D721Med (cell line): ENCODE measurements around the gene CKAP5.
A peak's percentile ranks its signal among the peaks of the same experiment; 100 is the strongest.

Experiments
- DNase-seq: peaks from one replicate; pipeline ENCODE4 v3.0.0; 2011; ENCODE audit warnings: low spot score; ENCODE audit not compliant: insufficient read length
- FAIRE-seq: peaks from 2 replicates; lab custom pipeline; 2011; peaks lifted over from hg19 to GRCh38; lab: Jason Lieb, UNC
- TF ChIP-seq, protein P1 (sequence below): IDR thresholded peaks from 2 replicates; pipeline ENCODE4 v1.5.1; 2012; ENCODE audit warnings: mild to moderate bottlenecking, control low read depth; ENCODE audit not compliant: insufficient read depth; ENCODE audit errors: missing control alignments

Gene CKAP5

DNA sequence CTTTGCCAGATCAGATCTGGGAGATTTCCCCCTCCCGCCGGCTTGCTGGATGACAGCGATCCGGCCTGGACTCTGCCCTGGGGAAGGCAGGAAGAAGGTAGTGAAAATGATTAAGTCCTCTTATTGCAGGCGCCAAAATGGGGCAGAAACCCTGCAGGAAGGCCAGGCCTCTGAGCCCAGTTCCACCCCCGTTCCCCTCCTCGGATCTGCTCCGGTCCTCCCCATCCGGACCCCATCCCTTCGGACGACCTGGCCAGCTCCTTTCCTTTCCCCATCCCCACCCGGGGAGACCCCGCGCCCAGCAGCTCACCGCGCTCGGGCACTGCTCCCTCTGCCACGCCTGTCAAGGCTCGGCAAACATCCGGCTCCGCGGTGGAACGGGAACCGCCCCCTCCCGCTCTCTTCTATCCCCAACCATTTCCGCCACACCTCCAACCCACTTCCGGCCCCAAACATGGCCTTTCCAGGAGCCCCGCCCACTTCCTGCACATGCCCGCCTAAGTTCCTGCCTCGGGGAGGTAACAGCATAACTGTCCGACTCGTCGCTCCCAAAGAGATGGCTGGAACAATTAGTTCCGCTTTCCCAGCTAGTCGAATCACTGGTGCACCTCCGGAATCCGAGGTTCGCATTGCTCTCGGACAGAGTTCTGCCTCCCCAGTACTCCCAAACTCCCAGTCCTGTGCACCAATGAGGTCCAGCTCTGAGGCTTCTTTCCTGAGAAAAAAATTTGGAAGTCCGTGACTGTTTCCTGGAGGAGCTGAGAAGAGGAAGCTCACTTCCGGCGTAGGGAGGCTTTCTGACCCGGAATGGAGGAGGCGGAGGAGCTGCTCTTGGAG, 145.6 kb downstream of the CKAP5 start, which contains the start of the genes ARHGAP1 and ZNF408:
ARHGAP1 (minus strand) TSS at position 379 of the 837 bp plus-strand sequence. CDS start 4,512 bp downstream, outside the sequence.
ZNF408 (plus strand) TSS at position 791 of the 837 bp plus-strand sequence; CDS start at position 808, 17 bp downstream.
- peak; percentile 84 for DNase-seq
- TF ChIP-seq, protein P1, sequence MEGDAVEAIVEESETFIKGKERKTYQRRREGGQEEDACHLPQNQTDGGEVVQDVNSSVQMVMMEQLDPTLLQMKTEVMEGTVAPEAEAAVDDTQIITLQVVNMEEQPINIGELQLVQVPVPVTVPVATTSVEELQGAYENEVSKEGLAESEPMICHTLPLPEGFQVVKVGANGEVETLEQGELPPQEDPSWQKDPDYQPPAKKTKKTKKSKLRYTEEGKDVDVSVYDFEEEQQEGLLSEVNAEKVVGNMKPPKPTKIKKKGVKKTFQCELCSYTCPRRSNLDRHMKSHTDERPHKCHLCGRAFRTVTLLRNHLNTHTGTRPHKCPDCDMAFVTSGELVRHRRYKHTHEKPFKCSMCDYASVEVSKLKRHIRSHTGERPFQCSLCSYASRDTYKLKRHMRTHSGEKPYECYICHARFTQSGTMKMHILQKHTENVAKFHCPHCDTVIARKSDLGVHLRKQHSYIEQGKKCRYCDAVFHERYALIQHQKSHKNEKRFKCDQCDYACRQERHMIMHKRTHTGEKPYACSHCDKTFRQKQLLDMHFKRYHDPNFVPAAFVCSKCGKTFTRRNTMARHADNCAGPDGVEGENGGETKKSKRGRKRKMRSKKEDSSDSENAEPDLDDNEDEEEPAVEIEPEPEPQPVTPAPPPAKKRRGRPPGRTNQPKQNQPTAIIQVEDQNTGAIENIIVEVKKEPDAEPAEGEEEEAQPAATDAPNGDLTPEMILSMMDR: no peak
- FAIRE-seq: no peak

DNA sequence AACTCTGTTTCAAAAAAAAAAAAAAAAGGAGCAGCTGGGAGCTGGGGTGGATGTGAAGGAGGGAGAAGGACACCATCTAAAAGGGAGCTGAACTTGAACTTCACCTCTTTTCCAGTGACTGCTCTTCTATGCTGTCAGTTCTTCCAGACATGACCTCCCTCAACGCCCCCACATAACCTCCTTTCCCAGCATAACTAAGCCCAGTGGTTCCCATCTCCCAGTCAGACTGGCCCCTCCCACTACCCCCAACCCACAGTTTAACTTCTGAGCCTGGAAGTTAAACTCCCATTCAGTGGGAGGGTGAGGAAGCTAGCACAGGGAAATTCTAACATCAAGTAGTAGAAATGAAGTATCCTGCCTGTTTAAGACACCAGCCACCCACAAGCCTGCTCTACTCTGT, 147.5 kb downstream of the CKAP5 start:
- TF ChIP-seq, protein P1: no peak
- DNase-seq (no peak), FAIRE-seq (no peak)

DNA sequence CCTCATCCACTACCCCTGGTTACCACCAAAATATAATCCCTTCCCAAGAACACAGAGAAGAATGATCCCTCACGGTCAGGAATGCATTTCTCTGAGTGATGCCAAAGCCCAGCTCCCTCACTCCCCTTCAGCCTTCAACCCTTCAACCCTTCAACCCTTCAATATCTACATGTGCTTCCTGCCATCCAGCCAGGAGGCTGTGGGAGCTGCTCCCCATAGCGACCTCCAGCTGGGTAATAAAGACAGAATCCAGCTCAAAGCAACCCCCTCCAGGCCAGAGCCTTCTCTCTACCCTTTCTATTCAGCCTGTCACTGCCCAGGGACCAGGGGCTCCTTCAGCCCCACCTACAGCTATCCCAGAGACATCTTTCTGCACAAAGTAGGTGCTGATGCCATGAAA, 148.4 kb downstream of the CKAP5 start:
- FAIRE-seq (no peak), DNase-seq (no peak)
- TF ChIP-seq, protein P1: no peak

DNA sequence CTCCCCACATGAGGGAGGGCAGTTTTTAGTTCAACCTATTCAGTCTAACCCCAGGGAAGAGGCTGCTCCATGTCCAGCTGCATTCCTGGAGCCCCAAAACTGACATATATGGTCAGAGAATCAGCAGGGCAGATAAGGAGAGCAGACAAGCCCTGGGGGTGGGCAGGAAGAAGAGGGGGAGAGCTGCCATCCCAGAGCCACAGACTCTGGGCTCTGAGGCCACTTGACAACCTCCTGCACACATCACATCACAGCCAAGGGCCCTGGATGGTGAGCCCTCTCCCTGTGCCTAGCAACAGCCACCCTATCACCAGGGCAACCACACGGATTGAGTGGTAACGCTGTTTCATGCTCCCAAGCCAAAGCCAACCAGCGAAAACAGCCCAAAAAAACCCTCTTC, 148.8 kb downstream of the CKAP5 start:
- DNase-seq (no peak), FAIRE-seq (no peak)
- TF ChIP-seq, protein P1: no peak

DNA sequence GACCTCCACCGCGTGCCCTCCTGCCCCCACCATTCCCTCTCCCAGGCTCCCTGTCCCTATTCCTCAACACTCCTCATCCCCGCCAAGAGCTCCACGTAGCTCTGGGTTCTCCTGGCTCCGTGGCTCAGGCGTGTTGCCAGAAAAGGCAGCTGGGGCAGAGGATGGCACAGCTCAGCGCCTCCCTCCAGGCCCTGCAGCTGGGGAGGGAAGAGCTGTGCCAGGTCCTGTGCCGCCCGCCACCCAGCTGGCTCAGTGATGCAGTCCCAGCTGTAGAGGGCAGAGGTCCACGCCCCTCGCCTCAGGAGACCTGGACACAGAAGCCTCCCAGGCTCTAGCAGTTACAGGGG, 149.9 kb downstream of the CKAP5 start:
- TF ChIP-seq, protein P1: no peak
- FAIRE-seq: no peak
- DNase-seq: no peak

DNA sequence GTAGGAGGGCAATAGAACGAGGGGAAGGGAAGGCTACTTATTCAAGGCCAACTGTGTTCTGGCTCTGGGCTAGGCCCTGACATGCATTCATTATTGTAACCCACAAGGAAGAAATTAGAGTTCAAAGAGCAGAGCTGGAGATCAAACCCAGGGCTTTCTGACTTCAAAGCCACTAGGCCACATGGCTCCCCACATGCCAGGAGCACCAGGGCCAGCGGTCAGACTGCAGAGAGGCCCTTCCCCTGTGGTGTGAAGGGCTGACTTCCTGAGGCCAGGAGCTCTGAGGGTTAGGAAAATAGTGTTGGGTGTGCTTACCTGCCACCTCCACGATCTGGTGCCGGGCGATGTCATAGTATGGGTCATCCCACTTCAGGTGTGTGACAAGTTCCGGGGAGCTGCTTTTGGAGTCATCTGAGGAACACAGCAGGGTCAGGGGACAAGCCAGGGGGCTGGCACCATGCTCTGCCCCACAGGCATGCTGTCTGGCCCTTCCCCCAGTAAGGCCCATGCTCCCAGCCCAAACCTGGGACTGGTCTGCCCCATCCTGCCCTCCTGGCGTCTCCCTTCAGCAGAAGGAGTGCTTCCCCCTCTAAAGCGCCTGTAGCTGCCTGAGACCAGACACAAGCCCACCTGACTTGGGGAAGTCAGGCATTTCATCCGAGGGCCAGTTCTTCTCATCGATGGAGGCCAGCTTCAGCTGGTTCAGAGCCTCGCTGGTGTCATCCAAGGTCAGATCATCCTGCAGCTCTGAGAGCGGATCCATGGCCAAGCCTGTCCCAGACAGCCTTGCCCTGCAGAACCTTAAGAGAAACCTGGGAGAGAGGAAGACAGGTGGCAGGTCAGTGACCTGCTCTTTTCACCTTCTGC, 150.5 kb downstream of the CKAP5 start:
- TF ChIP-seq, protein P1: no peak
- FAIRE-seq: no peak
- no peak for DNase-seq

DNA sequence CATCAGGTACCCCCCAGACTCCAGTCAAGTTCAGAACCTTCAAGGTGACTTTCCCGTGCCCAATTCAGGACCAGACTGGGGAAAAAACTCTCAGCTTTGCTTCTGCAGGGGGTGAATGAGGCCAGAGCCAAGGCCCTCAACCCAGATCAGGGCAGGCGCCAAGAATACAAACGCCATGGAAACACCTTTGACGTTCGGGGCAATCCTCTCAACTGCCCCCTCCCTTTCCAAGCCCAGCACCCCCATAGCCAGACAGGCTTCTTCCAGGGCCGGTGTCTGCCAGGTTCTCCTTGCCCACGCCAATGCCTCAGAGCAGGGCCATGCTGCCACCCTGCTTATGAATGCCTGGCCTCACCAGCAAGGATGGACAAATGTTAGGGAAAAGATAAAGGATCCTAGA, 151.5 kb downstream of the CKAP5 start:
- DNase-seq (no peak), FAIRE-seq (no peak)
- TF ChIP-seq, protein P1: no peak
